ENCODE measurements around the gene WFDC1. TPM values are rescaled to one million over a fixed set of nuclear protein-coding genes. Genes with fewer than 3 reads are reported as not detected.
"Not testable (repeated sequence)": the region's sequence is repeated elsewhere in the genome, so short reads cannot be mapped to it uniquely, and the experiment has no call there.

WFDC1 gene
- total RNA-seq, 2 experiments from 2014 or later = not detected

- H3K27me3 Mint-ChIP-seq = peaks cover 6% of the 10 kb centered on the region
- H3K4me3 Mint-ChIP-seq = no peak overlapping the region
- no peak for ATAC-seq
- CTCF ChIA-PET = no interaction called here
- no peak overlapping the region for H3K27ac Mint-ChIP-seq
- H3K36me3 Mint-ChIP-seq = no peaks in the 10 kb centered on the region
- no peaks in the 10 kb centered on the region for H3K4me1 Mint-ChIP-seq
- DNase-seq = no peak
- H3K9me3 Mint-ChIP-seq (ENCODE audit: low read depth) = no peaks in the 10 kb centered on the region
These were observed 37.5 kb downstream of the WFDC1 start for GRCh38 chr16:84331998-84332780.

GRCh38 chr16:84332975-84333684 lies 38.5 kb downstream of the WFDC1 start:
- H3K36me3 Mint-ChIP-seq = no peaks in the 10 kb centered on the region
- peaks cover 8% of the 10 kb centered on the region for H3K27me3 Mint-ChIP-seq
- CTCF ChIA-PET = no interaction called here
- H3K4me3 Mint-ChIP-seq = no peak overlapping the region
- no peaks in the 10 kb centered on the region for H3K9me3 Mint-ChIP-seq (ENCODE audit: low read depth)
- ATAC-seq (no peak), DNase-seq (no peak)
- no peaks in the 10 kb centered on the region for H3K4me1 Mint-ChIP-seq
- H3K27ac Mint-ChIP-seq = no peak overlapping the region

- H3K4me3 Mint-ChIP-seq = no peak overlapping the region
- H3K36me3 Mint-ChIP-seq = no peaks in the 10 kb centered on the region
- H3K4me1 Mint-ChIP-seq = no peaks in the 10 kb centered on the region
- peaks cover 8% of the 10 kb centered on the region for H3K27me3 Mint-ChIP-seq
- DNase-seq (no peak), ATAC-seq (no peak)
- no peaks in the 10 kb centered on the region for H3K9me3 Mint-ChIP-seq (ENCODE audit: low read depth)
- CTCF ChIA-PET = no interaction called here
- H3K27ac Mint-ChIP-seq = no peak overlapping the region
These were observed 39.4 kb downstream of the WFDC1 start for GRCh38 chr16:84334058-84334457.

- Mint-ChIP-seq H3K4me3 (no peak overlapping the region), H3K4me1 (no peaks in the 10 kb centered on the region)
- CTCF ChIA-PET = no interaction called here
These were observed 39.8 kb downstream of the WFDC1 start for GRCh38 chr16:84334482-84334881.

GRCh38 chr16:84337236-84337635 lies 42.6 kb downstream of the WFDC1 start:
- H3K27me3 Mint-ChIP-seq; H3K4me3 Mint-ChIP-seq; ATAC-seq; DNase-seq; H3K9me3 Mint-ChIP-seq (ENCODE audit: low read depth); H3K36me3 Mint-ChIP-seq; H3K27ac Mint-ChIP-seq; H3K4me1 Mint-ChIP-seq; CTCF ChIA-PET: not testable (repeated sequence)

More at GRCh38 chr16:84334482-84334881, 39.8 kb downstream of the WFDC1 start:
- Mint-ChIP-seq H3K27ac (no peak overlapping the region), H3K36me3 (no peaks in the 10 kb centered on the region), H3K9me3 (ENCODE audit: low read depth) (no peaks in the 10 kb centered on the region), H3K27me3 (peaks cover 8% of the 10 kb centered on the region)
- DNase-seq (no peak), ATAC-seq (no peak)

GRCh38 chr16:84339311-84339710 lies 44.6 kb downstream of the WFDC1 start:
- Mint-ChIP-seq H3K9me3 (ENCODE audit: low read depth) (no peaks in the 10 kb centered on the region), H3K4me1 (no peaks in the 10 kb centered on the region), H3K36me3 (no peaks in the 10 kb centered on the region), H3K27me3 (peaks cover 5% of the 10 kb centered on the region), H3K27ac (no peak overlapping the region), H3K4me3 (no peak overlapping the region)
- no peak for ATAC-seq
- CTCF ChIA-PET = no interaction called here
- DNase-seq = no peak

- Mint-ChIP-seq H3K27ac (no peak overlapping the region), H3K4me3 (no peak overlapping the region), H3K9me3 (ENCODE audit: low read depth) (no peaks in the 10 kb centered on the region), H3K36me3 (no peaks in the 10 kb centered on the region), H3K4me1 (no peaks in the 10 kb centered on the region), H3K27me3 (peaks cover 5% of the 10 kb centered on the region)
- no peak for ATAC-seq
- DNase-seq = no peak
- CTCF ChIA-PET = no interaction called here
These were observed 45.1 kb downstream of the WFDC1 start for GRCh38 chr16:84339766-84340165.

- no peaks in the 10 kb centered on the region for H3K36me3 Mint-ChIP-seq
- no peaks in the 10 kb centered on the region for H3K4me1 Mint-ChIP-seq
- ATAC-seq (no peak), DNase-seq (no peak)
- H3K4me3 Mint-ChIP-seq = no peak overlapping the region
- H3K27me3 Mint-ChIP-seq = peaks cover 5% of the 10 kb centered on the region
- CTCF ChIA-PET = no interaction called here
- no peak overlapping the region for H3K27ac Mint-ChIP-seq
- no peaks in the 10 kb centered on the region for H3K9me3 Mint-ChIP-seq (ENCODE audit: low read depth)
These were observed 45.8 kb downstream of the WFDC1 start for GRCh38 chr16:84340325-84341040.

- Mint-ChIP-seq H3K4me1 (no peaks in the 10 kb centered on the region), H3K4me3 (no peak overlapping the region), H3K27me3 (peaks cover 5% of the 10 kb centered on the region), H3K9me3 (ENCODE audit: low read depth) (no peaks in the 10 kb centered on the region), H3K36me3 (no peaks in the 10 kb centered on the region), H3K27ac (no peak overlapping the region)
- DNase-seq (no peak), ATAC-seq (no peak)
- CTCF ChIA-PET = no interaction called here
These were observed 47.0 kb downstream of the WFDC1 start for GRCh38 chr16:84341528-84342295.

- CTCF ChIA-PET; H3K36me3 Mint-ChIP-seq; ATAC-seq; H3K27ac Mint-ChIP-seq; H3K4me3 Mint-ChIP-seq; H3K4me1 Mint-ChIP-seq; DNase-seq; H3K9me3 Mint-ChIP-seq (ENCODE audit: low read depth); H3K27me3 Mint-ChIP-seq: not testable (repeated sequence)
These were observed 49.1 kb downstream of the WFDC1 start for GRCh38 chr16:84343800-84344199.

- CTCF ChIA-PET = no interaction called here
- Mint-ChIP-seq H3K27me3 (peaks cover 3% of the 10 kb centered on the region), H3K27ac (no peak overlapping the region), H3K4me3 (no peak overlapping the region), H3K4me1 (no peaks in the 10 kb centered on the region), H3K36me3 (no peaks in the 10 kb centered on the region), H3K9me3 (ENCODE audit: low read depth) (no peaks in the 10 kb centered on the region)
- DNase-seq = no peak
- no peak for ATAC-seq
These were observed 50.1 kb downstream of the WFDC1 start for GRCh38 chr16:84344781-84345180.

- H3K27ac Mint-ChIP-seq = no peak overlapping the region
- CTCF ChIA-PET = no interaction called here
- H3K9me3 Mint-ChIP-seq (ENCODE audit: low read depth) = no peaks in the 10 kb centered on the region
- no peak overlapping the region for H3K4me3 Mint-ChIP-seq
- H3K36me3 Mint-ChIP-seq = no peaks in the 10 kb centered on the region
- no peak for DNase-seq
- no peak for ATAC-seq
- peaks cover 3% of the 10 kb centered on the region for H3K27me3 Mint-ChIP-seq
- no peaks in the 10 kb centered on the region for H3K4me1 Mint-ChIP-seq
These were observed 52.5 kb downstream of the WFDC1 start for GRCh38 chr16:84347161-84347560.

- Mint-ChIP-seq H3K4me3 (no peak overlapping the region), H3K27me3 (peaks cover 9% of the 10 kb centered on the region), H3K27ac (no peak overlapping the region), H3K36me3 (no peaks in the 10 kb centered on the region), H3K4me1 (no peaks in the 10 kb centered on the region), H3K9me3 (ENCODE audit: low read depth) (no peaks in the 10 kb centered on the region)
- CTCF ChIA-PET = no interaction called here
- no peak for ATAC-seq
- no peak for DNase-seq
These were observed 53.8 kb downstream of the WFDC1 start for GRCh38 chr16:84348386-84348888.

Measured in activated CD8-positive, alpha-beta memory T cell treated with anti-CD3 and anti-CD28 coated beads, Interleukin-2, amount 10 ng/mL, durations not matched to agents 7 days and 5 days (primary cell).